Smooth muscle cell (in vitro differentiated cells): ENCODE results near the gene STAG2. TPM values are rescaled to one million over a fixed set of nuclear protein-coding genes. Genes with fewer than 3 reads are reported as not detected.
A peak's percentile ranks its signal among the peaks of the same experiment; 100 is the strongest.

ENCODE experiments used
- DNase-seq: peaks from one replicate; lab custom pipeline; 2025; ENCODE audit not compliant: unreplicated experiment; lab: John Stamatoyannopoulos, UW
- H2AFZ ChIP-seq: fragments of 200-600 bp; sonication (generic); 2 replicates; pipeline ENCODE4 v1.6.0; 2016; ENCODE audit warnings: antibody characterized with exemption, low read depth, mild to moderate bottlenecking
- H3F3A ChIP-seq: fragments of 200-600 bp; sonication (generic); 2 replicates; pipeline ENCODE4 v1.6.0; 2017; ENCODE audit warnings: antibody characterized with exemption, low read depth
- H3K27ac ChIP-seq: fragments of 200-600 bp; sonication (generic); 2 replicates; pipeline ENCODE4 v1.5.1; 2016; ENCODE audit warnings: low read depth, mild to moderate bottlenecking
- H3K27me3 ChIP-seq: fragments of 200-600 bp; sonication (generic); 2 replicates; pipeline ENCODE4 v1.6.1; 2016; ENCODE audit warnings: low read depth, mild to moderate bottlenecking
- H3K36me3 ChIP-seq: fragments of 200-600 bp; sonication (generic); 2 replicates; pipeline ENCODE4 v1.5.1; 2016; ENCODE audit warnings: low read depth
- H3K4me1 ChIP-seq: fragments of 200-600 bp; sonication (generic); 2 replicates; pipeline ENCODE4 v1.5.1; 2016; ENCODE audit warnings: low read depth
- H3K4me2 ChIP-seq: fragments of 200-600 bp; sonication (generic); 2 replicates; pipeline ENCODE4 v1.6.0; 2016; ENCODE audit warnings: mild to moderate bottlenecking
- H3K4me3 ChIP-seq: fragments of 200-600 bp; sonication (generic); 2 replicates; pipeline ENCODE4 v1.5.1; 2016; ENCODE audit warnings: mild to moderate bottlenecking
- H3K79me2 ChIP-seq: fragments of 200-600 bp; sonication (generic); 2 replicates; pipeline ENCODE4 v1.6.0; 2016; ENCODE audit warnings: low read depth, mild to moderate bottlenecking
- H3K9ac ChIP-seq: fragments of 200-600 bp; sonication (generic); 2 replicates; pipeline ENCODE4 v1.6.0; 2016; ENCODE audit warnings: low read depth
- H3K9me3 ChIP-seq: fragments of 200-600 bp; sonication (generic); replicated peaks from 2 replicates; pipeline ENCODE4 v1.5.1; 2016; ENCODE audit warnings: low read depth
- H4K20me1 ChIP-seq: fragments of 200-600 bp; sonication (generic); 2 replicates; pipeline ENCODE4 v1.6.0; 2016; ENCODE audit warnings: low read depth
- WGBS: methylation state at CpG from one replicate; pipeline ENCODE4 v1.1.7; 2016; ENCODE audit warnings: low lambda C conversion rate; 5-methylcytosine and 5-hydroxymethylcytosine counted together
- polyA plus RNA-seq: library from polyadenylated mRNA; unstranded; fragments of >200 nt; fragmentation: Nextera tagmentation; extraction: Ambion mirVana; gene quantifications from 2 replicates; pipeline ENCODE4 v1.2.1, GENCODE V29; 2016
- total RNA-seq: library from RNA; depleted of rRNA; stranded (reverse); fragments of >200 nt; gene quantifications from 2 replicates; pipeline ENCODE4 v1.2.3, GENCODE V29; 2014
- TF ChIP-seq, protein P1 (sequence below): fragments of 200-600 bp; sonication (generic); IDR thresholded peaks from 2 replicates; pipeline ENCODE4 v1.5.1; 2017; ENCODE audit warnings: borderline replicate concordance, mild to moderate bottlenecking, antibody characterized with exemption; ENCODE audit not compliant: insufficient read depth, poor library complexity, severe bottlenecking

STAG2 gene
- total and polyA plus RNA-seq, 2 experiments from 2014 or later: 14.3 to 62.4 TPM

DNA sequence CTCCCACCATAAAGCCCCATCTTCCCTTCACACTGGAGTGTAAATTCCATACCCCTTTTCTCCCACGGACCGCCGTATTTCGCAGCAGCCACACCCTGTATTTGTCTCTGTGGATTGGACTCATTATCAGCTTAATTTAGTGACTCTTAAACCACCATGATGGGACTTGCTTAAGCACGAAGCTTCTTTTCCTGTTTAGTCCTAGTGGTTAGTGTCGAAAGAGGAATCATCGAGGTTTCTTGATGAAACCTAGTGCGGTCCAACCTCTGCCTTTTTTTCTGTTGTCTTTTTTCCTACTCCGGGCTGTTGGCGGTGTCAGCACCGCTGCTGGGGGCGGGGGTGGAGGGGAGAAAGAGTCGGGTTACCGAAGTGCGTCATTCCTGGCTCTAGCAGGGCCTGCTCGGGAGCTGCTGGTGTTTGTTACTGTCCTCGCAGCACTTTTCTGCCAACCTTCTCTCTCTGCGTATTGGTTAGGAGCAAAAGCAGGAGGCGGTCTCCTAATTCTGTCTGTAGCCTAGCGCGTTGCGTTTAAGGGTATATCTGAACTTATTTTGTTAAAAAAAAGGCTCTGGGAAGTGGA is 1.4 kb downstream of the STAG2 start:
- H3K27ac ChIP-seq: peak overlapping the region; percentile 99
- peak overlapping the region; percentile 98 for H3K9ac ChIP-seq
- H2AFZ ChIP-seq: no peak overlapping the region
- H3K79me2 ChIP-seq: peaks cover 46% of the 10 kb centered on the region
- WGBS: 35% methylated on average over 22 of the region's 22 CpGs
- H3F3A ChIP-seq: peaks cover 6% of the 10 kb centered on the region
- peak overlapping the region; percentile 89 for H3K4me3 ChIP-seq
- no peaks in the 10 kb centered on the region for H3K36me3 ChIP-seq
- H3K27me3 ChIP-seq: no peaks in the 10 kb centered on the region
- TF ChIP-seq, protein P1, sequence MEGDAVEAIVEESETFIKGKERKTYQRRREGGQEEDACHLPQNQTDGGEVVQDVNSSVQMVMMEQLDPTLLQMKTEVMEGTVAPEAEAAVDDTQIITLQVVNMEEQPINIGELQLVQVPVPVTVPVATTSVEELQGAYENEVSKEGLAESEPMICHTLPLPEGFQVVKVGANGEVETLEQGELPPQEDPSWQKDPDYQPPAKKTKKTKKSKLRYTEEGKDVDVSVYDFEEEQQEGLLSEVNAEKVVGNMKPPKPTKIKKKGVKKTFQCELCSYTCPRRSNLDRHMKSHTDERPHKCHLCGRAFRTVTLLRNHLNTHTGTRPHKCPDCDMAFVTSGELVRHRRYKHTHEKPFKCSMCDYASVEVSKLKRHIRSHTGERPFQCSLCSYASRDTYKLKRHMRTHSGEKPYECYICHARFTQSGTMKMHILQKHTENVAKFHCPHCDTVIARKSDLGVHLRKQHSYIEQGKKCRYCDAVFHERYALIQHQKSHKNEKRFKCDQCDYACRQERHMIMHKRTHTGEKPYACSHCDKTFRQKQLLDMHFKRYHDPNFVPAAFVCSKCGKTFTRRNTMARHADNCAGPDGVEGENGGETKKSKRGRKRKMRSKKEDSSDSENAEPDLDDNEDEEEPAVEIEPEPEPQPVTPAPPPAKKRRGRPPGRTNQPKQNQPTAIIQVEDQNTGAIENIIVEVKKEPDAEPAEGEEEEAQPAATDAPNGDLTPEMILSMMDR: no peak
- H3K4me2 ChIP-seq: peak overlapping the region; percentile 89
- no peaks in the 10 kb centered on the region for H3K9me3 ChIP-seq
- peaks cover 42% of the 10 kb centered on the region for H4K20me1 ChIP-seq
- peaks cover 15% of the 10 kb centered on the region for H3K4me1 ChIP-seq
- DNase-seq: peak; percentile 31

DNA sequence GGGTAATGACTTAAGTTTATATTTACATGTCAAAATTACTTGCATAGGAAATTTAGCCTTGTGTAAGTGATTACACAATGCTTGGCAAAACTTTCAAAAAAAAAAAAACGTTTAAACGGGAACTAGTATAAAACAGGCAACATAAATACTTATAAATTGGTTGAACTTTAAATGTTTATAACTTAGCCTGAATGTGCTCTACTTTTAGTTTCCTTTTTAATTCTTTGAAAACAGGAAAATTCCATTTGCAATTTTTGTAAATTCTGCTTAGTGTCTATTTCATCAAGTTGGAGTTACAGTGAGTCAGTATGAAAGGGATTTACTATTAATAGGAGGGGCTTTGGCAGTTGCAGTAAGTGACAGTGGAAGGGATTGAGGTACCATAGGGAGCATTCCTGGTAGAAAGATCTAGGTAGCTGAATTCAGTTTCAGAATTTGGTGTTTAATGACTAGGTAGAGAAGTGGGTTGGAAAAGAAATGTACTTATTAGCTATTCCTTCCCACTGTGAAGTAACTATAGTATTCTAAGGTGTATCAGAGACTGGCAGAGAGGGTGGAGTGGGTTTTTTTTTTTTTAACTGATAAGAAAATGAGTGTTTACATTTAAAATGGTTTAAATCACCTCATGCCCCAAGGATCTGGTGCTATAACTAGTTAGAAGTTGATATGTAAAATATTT is 2.8 kb downstream of the STAG2 start:
- no peaks in the 10 kb centered on the region for H3K9me3 ChIP-seq
- peak overlapping the region; percentile 89 for H3K4me3 ChIP-seq
- TF ChIP-seq, protein P1: no peak
- no peaks in the 10 kb centered on the region for H3K36me3 ChIP-seq
- no peaks in the 10 kb centered on the region for H3K27me3 ChIP-seq
- DNase-seq: no peak
- peak overlapping the region; percentile 99 for H3K27ac ChIP-seq
- H3K9ac ChIP-seq: peak overlapping the region; percentile 69
- 30% methylated on average over 2 of the region's 2 CpGs for WGBS
- peaks cover 6% of the 10 kb centered on the region for H3F3A ChIP-seq
- peaks cover 56% of the 10 kb centered on the region for H4K20me1 ChIP-seq
- H2AFZ ChIP-seq: no peak overlapping the region
- peaks cover 10% of the 10 kb centered on the region for H3K4me1 ChIP-seq
- peak overlapping the region; percentile 81 for H3K4me2 ChIP-seq
- peaks cover 60% of the 10 kb centered on the region for H3K79me2 ChIP-seq

DNA sequence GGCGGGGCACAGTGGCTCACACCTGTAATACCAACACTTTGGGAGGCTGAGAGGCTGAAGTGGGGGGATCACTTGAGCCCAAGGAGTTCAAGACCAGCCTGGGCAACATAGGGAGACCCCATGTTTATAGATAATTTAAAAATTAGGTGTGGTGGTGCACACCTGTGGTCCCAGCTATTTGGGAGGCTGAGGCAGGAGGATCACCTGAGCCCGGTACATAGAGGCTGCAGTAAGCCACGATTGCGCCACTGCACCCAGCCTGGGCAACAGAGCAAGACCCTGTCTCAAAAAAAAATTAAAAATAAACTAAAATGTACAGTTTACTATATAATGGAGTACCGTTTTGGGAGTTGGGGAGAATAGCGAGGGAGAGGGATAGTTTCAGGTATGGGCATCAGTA is 4.2 kb downstream of the STAG2 start:
- no peak overlapping the region for H3K4me2 ChIP-seq
- H3K9ac ChIP-seq: no peak overlapping the region
- H2AFZ ChIP-seq: no peak overlapping the region
- H3K79me2 ChIP-seq: peaks cover 74% of the 10 kb centered on the region
- no peak for DNase-seq
- peaks cover 70% of the 10 kb centered on the region for H4K20me1 ChIP-seq
- peaks cover 10% of the 10 kb centered on the region for H3K4me1 ChIP-seq
- WGBS: 94% methylated on average over 6 of the region's 6 CpGs
- no peaks in the 10 kb centered on the region for H3K9me3 ChIP-seq
- peaks cover 6% of the 10 kb centered on the region for H3F3A ChIP-seq
- H3K36me3 ChIP-seq: no peaks in the 10 kb centered on the region
- H3K4me3 ChIP-seq: no peak overlapping the region
- TF ChIP-seq, protein P1: no peak
- H3K27me3 ChIP-seq: no peaks in the 10 kb centered on the region
- H3K27ac ChIP-seq: no peak overlapping the region

DNA sequence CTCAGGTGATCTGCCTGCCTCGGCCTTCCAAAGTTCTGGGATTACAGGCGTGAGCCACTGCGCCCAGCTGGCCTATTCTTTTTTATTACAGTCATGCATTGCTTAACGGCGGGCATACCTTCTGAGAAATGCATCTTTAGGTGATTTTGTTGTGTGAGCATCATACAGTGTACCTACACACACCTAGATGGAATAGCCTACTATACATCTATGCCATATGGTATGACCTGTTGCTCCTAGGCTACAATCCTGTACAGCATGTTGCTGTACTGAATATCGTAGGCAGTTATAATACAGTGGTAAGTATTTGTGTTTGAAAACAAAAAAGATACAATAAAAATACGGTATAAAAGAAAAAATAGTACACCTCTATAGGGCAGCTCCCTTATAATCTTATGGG is 6.0 kb downstream of the STAG2 start:
- H3K27ac ChIP-seq: no peak overlapping the region
- peaks cover 10% of the 10 kb centered on the region for H3K4me1 ChIP-seq
- peaks cover 92% of the 10 kb centered on the region for H3K79me2 ChIP-seq
- H3K9ac ChIP-seq: no peak overlapping the region
- WGBS: 93% methylated on average over 7 of the region's 7 CpGs
- no peaks in the 10 kb centered on the region for H3K27me3 ChIP-seq
- H2AFZ ChIP-seq: no peak overlapping the region
- H3K4me3 ChIP-seq: no peak overlapping the region
- no peaks in the 10 kb centered on the region for H3K36me3 ChIP-seq
- H3K9me3 ChIP-seq: no peaks in the 10 kb centered on the region
- peaks cover 88% of the 10 kb centered on the region for H4K20me1 ChIP-seq
- H3F3A ChIP-seq: peaks cover under 1% of the 10 kb centered on the region
- TF ChIP-seq, protein P1: no peak
- no peak for DNase-seq
- no peak overlapping the region for H3K4me2 ChIP-seq
